ENCODE results near the gene PSD2. TPM values are rescaled to one million over a fixed set of nuclear protein-coding genes. Genes with fewer than 3 reads are reported as not detected.
"Not testable (repeated sequence)": the region's sequence is repeated elsewhere in the genome, so short reads cannot be mapped to it uniquely, and the experiment has no call there.

Gene PSD2
- total RNA-seq, 2 donors from 2014 or later, result 0.05 to 0.11 TPM

GRCh38 chr5:139789116-139789844 is 6.3 kb upstream of the PSD2 start:
- Histone ChIP-seq H3K9me3 (no peaks in the 10 kb centered on the region), H3K36me3 (no peaks in the 10 kb centered on the region), H3K27me3 (peaks cover 4% of the 10 kb centered on the region), H3K9ac (ENCODE audit: low read depth in 2 of 2, low read length in 2 of 2) (no peak overlapping the region), H3K4me3 (no peak overlapping the region), H3K27ac (no peak overlapping the region), H3K4me1 (no peaks in the 10 kb centered on the region)
- TF ChIP-seq CTCF (IDR thresholded peaks at IDR 0.05), result no peak
- intact Hi-C loops (cut with DNase I), result loop anchor here (5.0 kb wide), 3 partner anchors 53 to 368 kb away; no protein-coding TSS in a partner anchor
- no peak for DNase-seq

- no peak overlapping the region for H3K27ac ChIP-seq
- TF ChIP-seq CTCF (IDR thresholded peaks at IDR 0.05), result no peak
- DNase-seq, result no peak
- H3K4me1 ChIP-seq, result no peaks in the 10 kb centered on the region
- H3K9ac ChIP-seq (ENCODE audit: low read depth in 2 of 2, low read length in 2 of 2), result no peak overlapping the region
- peaks cover 9% of the 10 kb centered on the region for H3K27me3 ChIP-seq
- no peaks in the 10 kb centered on the region for H3K36me3 ChIP-seq
- H3K4me3 ChIP-seq, result no peak overlapping the region
- no peaks in the 10 kb centered on the region for H3K9me3 ChIP-seq
- intact Hi-C loops (cut with DNase I), result loop anchor here (5.0 kb wide), 3 partner anchors 52 to 367 kb away; no protein-coding TSS in a partner anchor
Observed at GRCh38 chr5:139789845-139790189, 5.8 kb upstream of the PSD2 start.

- no peaks in the 10 kb centered on the region for H3K9me3 ChIP-seq
- no peak overlapping the region for H3K27ac ChIP-seq
- no peak for TF ChIP-seq CTCF (IDR thresholded peaks at IDR 0.05)
- intact Hi-C loops (cut with DNase I), result no loop called here
- no peak for DNase-seq
- peaks cover 29% of the 10 kb centered on the region for H3K27me3 ChIP-seq
- no peak overlapping the region for H3K4me3 ChIP-seq
- no peaks in the 10 kb centered on the region for H3K36me3 ChIP-seq
- no peak overlapping the region for H3K9ac ChIP-seq (ENCODE audit: low read depth in 2 of 2, low read length in 2 of 2)
- no peaks in the 10 kb centered on the region for H3K4me1 ChIP-seq
Observed at GRCh38 chr5:139792218-139792617, 3.4 kb upstream of the PSD2 start.

- H3K9ac ChIP-seq (ENCODE audit: low read depth in 2 of 2, low read length in 2 of 2); intact Hi-C loops (cut with DNase I); H3K36me3 ChIP-seq; DNase-seq; H3K4me3 ChIP-seq; H3K4me1 ChIP-seq; H3K27ac ChIP-seq; H3K9me3 ChIP-seq: not testable (repeated sequence)
- peaks cover 33% of the 10 kb centered on the region for H3K27me3 ChIP-seq
Observed at GRCh38 chr5:139792655-139793054, 3.0 kb upstream of the PSD2 start.

GRCh38 chr5:139794067-139794846 is 1.4 kb upstream of the PSD2 start:
- DNase-seq, result no peak

More at GRCh38 chr5:139794067-139794846, 1.4 kb upstream of the PSD2 start:
- intact Hi-C loops (cut with DNase I), result no loop called here
- no peak overlapping the region for H3K27ac ChIP-seq
- no peaks in the 10 kb centered on the region for H3K36me3 ChIP-seq
- H3K9me3 ChIP-seq, result no peaks in the 10 kb centered on the region
- TF ChIP-seq CTCF (IDR thresholded peaks at IDR 0.05), result no peak
- no peak overlapping the region for H3K9ac ChIP-seq (ENCODE audit: low read depth in 2 of 2, low read length in 2 of 2)
- peaks cover 35% of the 10 kb centered on the region for H3K27me3 ChIP-seq
- H3K4me3 ChIP-seq, result no peak overlapping the region
- H3K4me1 ChIP-seq, result no peaks in the 10 kb centered on the region

Data from colonic mucosa (tissue), 4 donors.